ENCODE data around the gene SLC46A3. TPM values are rescaled to one million over a fixed set of nuclear protein-coding genes. Genes with fewer than 3 reads are reported as not detected.

Gene SLC46A3
- total and polyA plus RNA-seq, 8 donors: 1.2 to 14.5 (median 1.7) TPM

- intact Hi-C loops (cut with DNase I): no loop called here
- ATAC-seq (peak; percentile 4), DNase-seq (peak in 1 of 4 donors; percentile 18)
These were observed 60.8 kb downstream of the SLC46A3 start for GRCh38 chr13:28657784-28658538.

DNA sequence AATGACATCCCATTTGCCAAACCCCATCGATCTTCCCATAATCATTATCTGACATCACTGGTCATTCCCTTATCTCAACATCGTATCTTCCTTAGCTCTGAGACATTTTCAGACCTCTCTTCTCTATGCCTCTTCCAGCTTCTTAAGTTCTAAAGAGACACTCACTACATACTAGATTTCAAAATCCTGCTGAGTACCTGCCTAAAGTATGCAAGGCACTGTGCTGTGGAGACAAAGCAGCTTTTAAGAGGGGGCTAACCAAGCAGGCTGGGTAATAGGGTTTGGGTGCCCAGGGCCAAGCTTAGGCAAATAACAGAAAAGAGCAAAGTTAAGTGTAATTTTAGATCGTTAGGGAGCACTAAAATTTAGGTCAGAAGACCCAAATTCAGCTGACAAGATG lies 63.2 kb downstream of the SLC46A3 start:
- H3K27me3 ChIP-seq: no peaks in the 10 kb centered on the region
- no peaks in the 10 kb centered on the region for H3K36me3 ChIP-seq
- peak overlapping the region in 1 of 2 donors; percentile 34 for H3K27ac ChIP-seq
- DNase-seq: no peak
- H3K4me1 ChIP-seq: peaks cover 10 to 39% of the 10 kb centered on the region in 2 donors
- no peak for TF ChIP-seq CTCF (IDR thresholded peaks at IDR 0.05)
- H3K4me3 ChIP-seq: no peak overlapping the region
- no peaks in the 10 kb centered on the region for H3K9me3 ChIP-seq
- intact Hi-C loops (cut with DNase I): no loop called here
- no peak for ATAC-seq

More at GRCh38 chr13:28657784-28658538, 60.8 kb downstream of the SLC46A3 start:
- H3K27me3 ChIP-seq: no peaks in the 10 kb centered on the region
- no peaks in the 10 kb centered on the region for H3K9me3 ChIP-seq
- H3K27ac ChIP-seq: peak overlapping the region; percentile 90 to 96
- peak overlapping the region; percentile 87 to 92 for H3K4me3 ChIP-seq
- peak in 1 of 2 donors; percentile 10 for TF ChIP-seq CTCF (IDR thresholded peaks at IDR 0.05)
- peaks cover 0 to 9% of the 10 kb centered on the region in 2 donors for H3K36me3 ChIP-seq
- peaks cover 10 to 51% of the 10 kb centered on the region in 2 donors for H3K4me1 ChIP-seq

GRCh38 chr13:28654276-28654675 lies 64.5 kb downstream of the SLC46A3 start:
- H3K4me1 ChIP-seq: peaks cover 6 to 31% of the 10 kb centered on the region in 2 donors
- no peaks in the 10 kb centered on the region for H3K36me3 ChIP-seq
- no peak overlapping the region for H3K27ac ChIP-seq
- TF ChIP-seq CTCF (IDR thresholded peaks at IDR 0.05): no peak
- H3K9me3 ChIP-seq: no peaks in the 10 kb centered on the region
- ATAC-seq: no peak
- H3K27me3 ChIP-seq: no peaks in the 10 kb centered on the region
- intact Hi-C loops (cut with DNase I): no loop called here
- H3K4me3 ChIP-seq: no peak overlapping the region
- DNase-seq: peak in 2 of 4 donors; percentile 79 to 83

DNA sequence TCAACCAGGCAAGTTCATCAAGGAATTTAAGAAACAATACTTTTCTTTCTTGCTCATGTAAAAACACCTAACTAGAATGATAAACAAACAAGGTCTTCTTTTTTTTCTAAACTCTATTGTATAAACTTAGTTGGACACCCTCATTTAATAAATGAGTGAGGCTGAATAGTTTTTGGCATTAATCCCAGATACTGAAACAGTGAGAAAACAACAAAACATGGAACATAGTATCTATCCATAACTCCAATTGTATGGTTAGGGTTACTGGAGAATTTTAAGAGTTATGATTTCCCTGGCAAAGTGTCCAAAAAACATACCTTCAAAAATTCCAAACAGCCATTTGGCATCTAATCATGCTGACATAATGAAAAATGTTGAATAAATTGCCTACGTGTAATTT lies 65.7 kb downstream of the SLC46A3 start:
- ATAC-seq (no peak), DNase-seq (no peak)
- no peak overlapping the region for H3K27ac ChIP-seq
- no peaks in the 10 kb centered on the region for H3K27me3 ChIP-seq
- no peak for TF ChIP-seq CTCF (IDR thresholded peaks at IDR 0.05)
- H3K36me3 ChIP-seq: no peaks in the 10 kb centered on the region
- intact Hi-C loops (cut with DNase I): no loop called here
- H3K9me3 ChIP-seq: no peaks in the 10 kb centered on the region
- H3K4me3 ChIP-seq: no peak overlapping the region
- peaks cover 6 to 29% of the 10 kb centered on the region in 2 donors for H3K4me1 ChIP-seq

DNA sequence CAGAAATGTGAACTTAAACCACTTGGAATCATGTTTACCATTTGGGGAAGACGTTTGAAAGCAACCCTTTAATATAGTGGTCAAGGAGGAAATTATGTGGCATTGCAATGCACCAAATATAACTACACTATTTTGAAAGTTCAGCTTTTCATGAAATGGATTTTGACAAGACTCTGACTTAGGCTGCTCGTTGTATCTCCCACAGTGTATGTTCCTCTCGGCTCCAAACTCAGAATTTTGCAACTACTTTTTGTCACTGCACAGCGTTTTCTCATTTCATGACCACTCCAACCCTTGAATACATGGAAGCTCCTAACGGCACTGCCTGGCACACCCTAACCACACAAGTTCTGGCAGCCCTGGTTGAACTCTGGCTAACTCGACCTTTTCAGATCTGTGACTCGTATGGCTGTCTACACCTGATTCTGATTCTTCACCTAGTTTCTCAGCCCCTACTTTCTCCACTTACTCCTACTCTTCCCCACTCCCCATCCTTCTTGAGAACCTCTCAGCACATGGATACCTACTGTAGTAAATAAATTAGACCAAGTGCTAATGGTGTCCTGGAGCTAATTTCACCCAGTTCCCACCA lies 66.9 kb downstream of the SLC46A3 start:
- Histone ChIP-seq H3K36me3 (no peaks in the 10 kb centered on the region), H3K27me3 (no peaks in the 10 kb centered on the region), H3K4me1 (peaks cover 0 to 18% of the 10 kb centered on the region in 2 donors), H3K4me3 (no peak overlapping the region), H3K27ac (no peak overlapping the region), H3K9me3 (no peaks in the 10 kb centered on the region)
- no peak for DNase-seq
- ATAC-seq: no peak
- intact Hi-C loops (cut with DNase I): no loop called here
- no peak for TF ChIP-seq CTCF (IDR thresholded peaks at IDR 0.05)
